K562 (cell line): Measurements from ENCODE around the gene CTIF.

ENCODE experiments used
- EP300 ChIP-seq: IDR thresholded peaks from 2 replicates; pipeline ENCODE4 v1.6.1; 2012; ENCODE audit warnings: low read length, improper control_type of control experiment
- HCFC1 ChIP-seq: IDR thresholded peaks from 2 replicates; pipeline ENCODE4 v1.6.1; 2012; ENCODE audit warnings: low read depth, low read length, improper control_type of control experiment
- TF ChIP-seq, protein P1 (sequence below), 2 experiments: fragments of 450-650 bp; formaldehyde crosslinking in 1 of 2; IDR thresholded peaks; 2 replicates each; pipeline versions ENCODE4 v1.4.0 to v1.6.1; 2014 to 2020; ENCODE audit warnings: mild to moderate bottlenecking in 2 of 2, borderline replicate concordance in 1 of 2, low read depth in 1 of 2
- TF ChIP-seq, protein P2 (sequence below): fragments of 250-450 bp; sonication (Bioruptor Pico); IDR thresholded peaks from 2 replicates; pipeline ENCODE4 v1.4.0; 2020; ENCODE audit warnings: mild to moderate bottlenecking

DNA sequence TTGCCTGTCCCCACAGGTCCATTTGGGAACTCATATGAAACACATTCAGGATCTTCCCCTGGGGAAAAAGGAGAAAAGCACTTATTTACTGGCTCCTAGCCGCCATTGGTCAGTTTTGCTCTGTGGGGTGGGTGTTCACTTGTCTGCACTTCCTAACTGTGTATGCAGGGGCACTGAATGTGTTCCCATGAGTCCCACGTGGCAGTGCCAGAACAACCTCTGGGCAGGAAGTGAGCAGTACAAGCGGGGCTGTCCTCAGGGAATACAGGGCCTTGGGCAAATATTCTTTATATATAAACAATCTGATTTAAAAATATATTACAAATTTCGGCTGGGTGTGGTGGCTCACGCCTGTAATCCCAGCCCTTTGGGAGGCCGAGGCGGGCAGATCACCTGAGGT lies 21.8 kb upstream of the CTIF start:
- TF ChIP-seq EP300 (no peak), HCFC1 (no peak)
- TF ChIP-seq, protein P1, sequence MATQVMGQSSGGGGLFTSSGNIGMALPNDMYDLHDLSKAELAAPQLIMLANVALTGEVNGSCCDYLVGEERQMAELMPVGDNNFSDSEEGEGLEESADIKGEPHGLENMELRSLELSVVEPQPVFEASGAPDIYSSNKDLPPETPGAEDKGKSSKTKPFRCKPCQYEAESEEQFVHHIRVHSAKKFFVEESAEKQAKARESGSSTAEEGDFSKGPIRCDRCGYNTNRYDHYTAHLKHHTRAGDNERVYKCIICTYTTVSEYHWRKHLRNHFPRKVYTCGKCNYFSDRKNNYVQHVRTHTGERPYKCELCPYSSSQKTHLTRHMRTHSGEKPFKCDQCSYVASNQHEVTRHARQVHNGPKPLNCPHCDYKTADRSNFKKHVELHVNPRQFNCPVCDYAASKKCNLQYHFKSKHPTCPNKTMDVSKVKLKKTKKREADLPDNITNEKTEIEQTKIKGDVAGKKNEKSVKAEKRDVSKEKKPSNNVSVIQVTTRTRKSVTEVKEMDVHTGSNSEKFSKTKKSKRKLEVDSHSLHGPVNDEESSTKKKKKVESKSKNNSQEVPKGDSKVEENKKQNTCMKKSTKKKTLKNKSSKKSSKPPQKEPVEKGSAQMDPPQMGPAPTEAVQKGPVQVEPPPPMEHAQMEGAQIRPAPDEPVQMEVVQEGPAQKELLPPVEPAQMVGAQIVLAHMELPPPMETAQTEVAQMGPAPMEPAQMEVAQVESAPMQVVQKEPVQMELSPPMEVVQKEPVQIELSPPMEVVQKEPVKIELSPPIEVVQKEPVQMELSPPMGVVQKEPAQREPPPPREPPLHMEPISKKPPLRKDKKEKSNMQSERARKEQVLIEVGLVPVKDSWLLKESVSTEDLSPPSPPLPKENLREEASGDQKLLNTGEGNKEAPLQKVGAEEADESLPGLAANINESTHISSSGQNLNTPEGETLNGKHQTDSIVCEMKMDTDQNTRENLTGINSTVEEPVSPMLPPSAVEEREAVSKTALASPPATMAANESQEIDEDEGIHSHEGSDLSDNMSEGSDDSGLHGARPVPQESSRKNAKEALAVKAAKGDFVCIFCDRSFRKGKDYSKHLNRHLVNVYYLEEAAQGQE (IDR thresholded peaks at IDR 0.05; ENCODE audit: borderline replicate concordance), result no peak
- TF ChIP-seq, protein P1 (CRISPR knock-in tag; IDR thresholded peaks at IDR 0.05; ENCODE audit: low read depth), result no peak
- TF ChIP-seq, protein P2, sequence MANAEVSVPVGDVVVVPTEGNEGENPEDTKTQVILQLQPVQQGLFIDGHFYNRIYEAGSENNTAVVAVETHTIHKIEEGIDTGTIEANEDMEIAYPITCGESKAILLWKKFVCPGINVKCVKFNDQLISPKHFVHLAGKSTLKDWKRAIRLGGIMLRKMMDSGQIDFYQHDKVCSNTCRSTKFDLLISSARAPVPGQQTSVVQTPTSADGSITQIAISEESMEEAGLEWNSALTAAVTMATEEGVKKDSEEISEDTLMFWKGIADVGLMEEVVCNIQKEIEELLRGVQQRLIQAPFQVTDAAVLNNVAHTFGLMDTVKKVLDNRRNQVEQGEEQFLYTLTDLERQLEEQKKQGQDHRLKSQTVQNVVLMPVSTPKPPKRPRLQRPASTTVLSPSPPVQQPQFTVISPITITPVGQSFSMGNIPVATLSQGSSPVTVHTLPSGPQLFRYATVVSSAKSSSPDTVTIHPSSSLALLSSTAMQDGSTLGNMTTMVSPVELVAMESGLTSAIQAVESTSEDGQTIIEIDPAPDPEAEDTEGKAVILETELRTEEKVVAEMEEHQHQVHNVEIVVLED, result no peak
